ENCODE results near the gene DGKB.

DGKB gene

DNA sequence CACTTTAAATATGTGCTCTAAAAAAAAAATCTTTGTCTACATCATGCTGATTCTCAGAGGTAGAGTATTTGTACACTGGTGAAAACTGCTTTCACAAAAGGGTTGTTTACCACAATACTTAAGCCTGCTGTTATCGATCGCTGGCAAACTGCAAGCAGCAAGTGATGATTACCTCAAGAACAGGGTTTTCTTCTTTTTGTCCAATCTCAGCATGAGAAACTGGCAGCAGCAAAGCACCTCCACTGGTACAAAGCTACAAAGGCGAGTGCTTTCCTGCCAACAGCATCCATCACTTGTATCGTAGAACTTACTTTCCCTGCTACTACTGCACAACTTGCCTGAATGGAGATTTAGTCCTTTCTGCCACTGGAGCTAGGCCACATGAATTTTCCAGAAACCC, 276.5 kb downstream of the DGKB start:
- Histone ChIP-seq H3K4me3 (ENCODE audit: low read length) (no peak overlapping the region), H3K9ac (ENCODE audit: low read length) (no peak overlapping the region), H3K27me3 (ENCODE audit: control insufficient read depth, insufficient read depth, low read length) (no peaks in the 10 kb centered on the region), H3K27ac (ENCODE audit: low read length) (no peak overlapping the region), H3K4me1 (ENCODE audit: control insufficient read depth, low read depth, low read length) (no peaks in the 10 kb centered on the region), H3K9me3 (ENCODE audit: control insufficient read depth, low read depth, low read length) (no peaks in the 10 kb centered on the region), H3K36me3 (ENCODE audit: control insufficient read depth, low read depth, low read length) (no peaks in the 10 kb centered on the region)

- Histone ChIP-seq H3K4me1 (ENCODE audit: control insufficient read depth, low read depth, low read length) (no peaks in the 10 kb centered on the region), H3K4me3 (ENCODE audit: low read length) (no peak overlapping the region), H3K27me3 (ENCODE audit: control insufficient read depth, insufficient read depth, low read length) (no peaks in the 10 kb centered on the region), H3K9me3 (ENCODE audit: control insufficient read depth, low read depth, low read length) (no peaks in the 10 kb centered on the region), H3K27ac (ENCODE audit: low read length) (no peak overlapping the region), H3K9ac (ENCODE audit: low read length) (no peak overlapping the region), H3K36me3 (ENCODE audit: control insufficient read depth, low read depth, low read length) (no peaks in the 10 kb centered on the region)
These were observed 280.0 kb downstream of the DGKB start for GRCh38 chr7:14622559-14622958.

DNA sequence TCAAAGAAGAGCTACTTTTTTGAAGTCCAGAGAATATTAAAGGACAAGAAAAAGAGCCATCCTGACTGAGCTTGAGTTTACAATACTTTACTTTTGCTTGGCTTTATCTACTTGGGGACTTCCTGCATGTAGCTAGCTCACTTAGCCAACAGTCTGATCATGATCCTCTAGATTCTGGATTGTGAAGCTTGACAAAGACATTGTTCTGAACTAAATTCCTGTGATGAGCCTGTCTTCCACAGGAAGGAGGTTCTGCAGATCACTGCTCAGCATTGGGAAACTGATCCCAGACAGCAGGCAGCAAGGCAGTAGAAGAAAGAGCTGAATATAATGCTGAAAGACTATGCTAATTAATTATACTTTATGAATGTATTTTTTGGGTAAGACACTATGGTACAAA, 296.4 kb downstream of the DGKB start:
- no peak overlapping the region for H3K9ac ChIP-seq (ENCODE audit: low read length)
- no peak overlapping the region for H3K4me3 ChIP-seq (ENCODE audit: low read length)
- no peaks in the 10 kb centered on the region for H3K27me3 ChIP-seq (ENCODE audit: control insufficient read depth, insufficient read depth, low read length)
- no peaks in the 10 kb centered on the region for H3K4me1 ChIP-seq (ENCODE audit: control insufficient read depth, low read depth, low read length)
- H3K27ac ChIP-seq (ENCODE audit: low read length) = no peak overlapping the region
- no peaks in the 10 kb centered on the region for H3K9me3 ChIP-seq (ENCODE audit: control insufficient read depth, low read depth, low read length)
- no peaks in the 10 kb centered on the region for H3K36me3 ChIP-seq (ENCODE audit: control insufficient read depth, low read depth, low read length)

DNA sequence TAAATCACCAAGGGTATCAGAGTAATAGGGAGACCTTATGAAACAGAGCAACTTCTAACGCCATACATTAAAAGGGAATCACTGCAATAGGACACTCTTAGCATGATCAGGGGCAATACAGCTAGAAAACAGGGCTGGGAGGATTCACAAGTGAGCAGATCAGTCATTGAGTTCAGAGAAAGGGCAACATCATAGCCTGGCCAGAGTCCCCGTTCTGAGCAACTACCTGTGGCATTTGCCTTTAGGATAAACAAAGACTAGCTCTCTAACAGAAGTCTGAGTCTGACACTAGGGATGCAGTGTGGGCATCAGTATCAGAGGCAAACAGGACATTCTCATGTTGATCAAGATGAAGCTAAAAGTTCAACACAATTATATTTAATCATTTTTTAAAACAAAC, 297.9 kb downstream of the DGKB start:
- no peaks in the 10 kb centered on the region for H3K27me3 ChIP-seq (ENCODE audit: control insufficient read depth, insufficient read depth, low read length)
- no peaks in the 10 kb centered on the region for H3K36me3 ChIP-seq (ENCODE audit: control insufficient read depth, low read depth, low read length)
- no peak overlapping the region for H3K9ac ChIP-seq (ENCODE audit: low read length)
- H3K9me3 ChIP-seq (ENCODE audit: control insufficient read depth, low read depth, low read length) = no peaks in the 10 kb centered on the region
- no peak overlapping the region for H3K27ac ChIP-seq (ENCODE audit: low read length)
- no peaks in the 10 kb centered on the region for H3K4me1 ChIP-seq (ENCODE audit: control insufficient read depth, low read depth, low read length)
- no peak overlapping the region for H3K4me3 ChIP-seq (ENCODE audit: low read length)

DNA sequence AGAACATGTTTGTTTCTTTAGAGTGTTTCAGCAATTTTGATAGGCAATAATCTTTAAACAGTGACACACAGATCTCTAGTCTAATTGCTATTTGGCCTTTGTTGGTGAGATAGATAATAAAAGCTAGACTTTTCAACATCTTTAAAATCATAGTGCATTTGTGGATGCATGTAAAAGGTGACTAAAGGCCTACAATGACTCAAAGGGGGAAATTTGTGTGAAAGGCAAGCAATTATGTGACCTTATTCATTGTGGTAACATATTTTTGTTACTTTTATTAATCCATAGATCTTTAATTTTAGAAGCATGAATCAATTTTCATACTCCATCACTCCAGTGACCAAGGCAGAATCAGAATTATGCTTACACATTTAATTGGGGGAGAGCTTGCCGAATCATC, 299.7 kb downstream of the DGKB start:
- Histone ChIP-seq H3K4me1 (ENCODE audit: control insufficient read depth, low read depth, low read length) (no peaks in the 10 kb centered on the region), H3K9ac (ENCODE audit: low read length) (no peak overlapping the region), H3K27me3 (ENCODE audit: control insufficient read depth, insufficient read depth, low read length) (no peaks in the 10 kb centered on the region), H3K4me3 (ENCODE audit: low read length) (no peak overlapping the region), H3K36me3 (ENCODE audit: control insufficient read depth, low read depth, low read length) (no peaks in the 10 kb centered on the region), H3K27ac (ENCODE audit: low read length) (no peak overlapping the region), H3K9me3 (ENCODE audit: control insufficient read depth, low read depth, low read length) (no peaks in the 10 kb centered on the region)

GRCh38 chr7:14600766-14601367, 301.7 kb downstream of the DGKB start:
- H3K27ac ChIP-seq (ENCODE audit: low read length) = no peak overlapping the region
- H3K27me3 ChIP-seq (ENCODE audit: control insufficient read depth, insufficient read depth, low read length) = no peaks in the 10 kb centered on the region
- H3K9ac ChIP-seq (ENCODE audit: low read length) = no peak overlapping the region
- no peak overlapping the region for H3K4me3 ChIP-seq (ENCODE audit: low read length)
- H3K9me3 ChIP-seq (ENCODE audit: control insufficient read depth, low read depth, low read length) = no peaks in the 10 kb centered on the region
- H3K36me3 ChIP-seq (ENCODE audit: control insufficient read depth, low read depth, low read length) = no peaks in the 10 kb centered on the region
- no peaks in the 10 kb centered on the region for H3K4me1 ChIP-seq (ENCODE audit: control insufficient read depth, low read depth, low read length)

- no peak overlapping the region for H3K4me3 ChIP-seq (ENCODE audit: low read length)
- no peaks in the 10 kb centered on the region for H3K9me3 ChIP-seq (ENCODE audit: control insufficient read depth, low read depth, low read length)
- H3K27me3 ChIP-seq (ENCODE audit: control insufficient read depth, insufficient read depth, low read length) = no peaks in the 10 kb centered on the region
- no peaks in the 10 kb centered on the region for H3K36me3 ChIP-seq (ENCODE audit: control insufficient read depth, low read depth, low read length)
- H3K9ac ChIP-seq (ENCODE audit: low read length) = no peak overlapping the region
- H3K4me1 ChIP-seq (ENCODE audit: control insufficient read depth, low read depth, low read length) = no peaks in the 10 kb centered on the region
- H3K27ac ChIP-seq (ENCODE audit: low read length) = no peak overlapping the region
These were observed 303.6 kb downstream of the DGKB start for GRCh38 chr7:14598978-14599377.

GRCh38 chr7:14596421-14596820, 306.1 kb downstream of the DGKB start:
- H3K27ac ChIP-seq (ENCODE audit: low read length) = no peak overlapping the region
- H3K9me3 ChIP-seq (ENCODE audit: control insufficient read depth, low read depth, low read length) = no peaks in the 10 kb centered on the region
- H3K27me3 ChIP-seq (ENCODE audit: control insufficient read depth, insufficient read depth, low read length) = no peaks in the 10 kb centered on the region
- H3K4me3 ChIP-seq (ENCODE audit: low read length) = no peak overlapping the region
- no peak overlapping the region for H3K9ac ChIP-seq (ENCODE audit: low read length)
- no peaks in the 10 kb centered on the region for H3K4me1 ChIP-seq (ENCODE audit: control insufficient read depth, low read depth, low read length)
- H3K36me3 ChIP-seq (ENCODE audit: control insufficient read depth, low read depth, low read length) = no peaks in the 10 kb centered on the region

DNA sequence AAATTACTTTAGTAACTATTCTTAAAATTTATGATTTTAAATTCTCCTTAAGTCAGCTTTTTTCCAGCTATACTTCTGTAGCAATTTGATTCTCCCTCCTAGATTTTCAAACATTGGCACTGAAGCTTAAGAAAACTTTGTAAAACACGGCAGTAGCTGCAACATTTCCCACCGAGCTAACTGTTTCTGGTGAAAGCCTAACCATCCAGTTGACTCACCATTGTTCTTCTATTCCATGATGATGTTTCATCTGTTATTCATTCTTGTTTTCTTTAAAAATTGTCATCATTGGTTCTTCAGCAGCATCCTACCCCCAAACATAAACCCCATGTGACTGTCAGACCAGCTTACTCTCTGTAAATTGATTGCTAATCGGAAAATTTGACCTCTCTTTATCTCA, 312.3 kb downstream of the DGKB start:
- H3K9me3 ChIP-seq (ENCODE audit: control insufficient read depth, low read depth, low read length) = peaks cover 3% of the 10 kb centered on the region
- no peak overlapping the region for H3K9ac ChIP-seq (ENCODE audit: low read length)
- H3K4me3 ChIP-seq (ENCODE audit: low read length) = no peak overlapping the region
- H3K4me1 ChIP-seq (ENCODE audit: control insufficient read depth, low read depth, low read length) = no peaks in the 10 kb centered on the region
- H3K27ac ChIP-seq (ENCODE audit: low read length) = no peak overlapping the region
- H3K27me3 ChIP-seq (ENCODE audit: control insufficient read depth, insufficient read depth, low read length) = no peaks in the 10 kb centered on the region
- H3K36me3 ChIP-seq (ENCODE audit: control insufficient read depth, low read depth, low read length) = no peaks in the 10 kb centered on the region

GRCh38 chr7:14585232-14585631, 317.3 kb downstream of the DGKB start:
- no peak overlapping the region for H3K9ac ChIP-seq (ENCODE audit: low read length)
- peaks cover 4% of the 10 kb centered on the region for H3K4me1 ChIP-seq (ENCODE audit: control insufficient read depth, low read depth, low read length)
- no peak overlapping the region for H3K4me3 ChIP-seq (ENCODE audit: low read length)
- no peaks in the 10 kb centered on the region for H3K36me3 ChIP-seq (ENCODE audit: control insufficient read depth, low read depth, low read length)
- peaks cover 4% of the 10 kb centered on the region for H3K9me3 ChIP-seq (ENCODE audit: control insufficient read depth, low read depth, low read length)
- no peaks in the 10 kb centered on the region for H3K27me3 ChIP-seq (ENCODE audit: control insufficient read depth, insufficient read depth, low read length)
- no peak overlapping the region for H3K27ac ChIP-seq (ENCODE audit: low read length)

DNA sequence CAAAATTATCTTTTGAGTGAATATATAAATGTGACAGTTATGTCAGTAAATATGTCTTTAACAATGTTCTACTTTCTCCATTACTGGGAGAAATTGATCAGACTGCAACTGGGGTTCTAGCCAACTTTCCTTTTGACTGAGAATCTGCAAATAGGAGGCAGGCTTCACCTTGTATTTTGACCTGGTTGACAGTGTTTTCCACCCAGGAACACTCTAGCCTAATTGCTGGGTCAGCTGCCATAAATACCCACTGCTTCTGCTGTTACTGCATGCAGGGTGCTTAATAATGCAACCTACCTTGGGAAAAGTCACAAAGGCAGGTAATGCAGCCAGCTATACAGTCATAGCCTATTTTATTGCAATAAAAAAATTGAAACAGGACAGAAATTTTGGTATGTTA, 319.0 kb downstream of the DGKB start:
- Histone ChIP-seq H3K36me3 (ENCODE audit: control insufficient read depth, low read depth, low read length) (no peaks in the 10 kb centered on the region), H3K9ac (ENCODE audit: low read length) (no peak overlapping the region), H3K27ac (ENCODE audit: low read length) (no peak overlapping the region), H3K9me3 (ENCODE audit: control insufficient read depth, low read depth, low read length) (peaks cover 4% of the 10 kb centered on the region), H3K4me3 (ENCODE audit: low read length) (no peak overlapping the region), H3K4me1 (ENCODE audit: control insufficient read depth, low read depth, low read length) (peaks cover 4% of the 10 kb centered on the region), H3K27me3 (ENCODE audit: control insufficient read depth, insufficient read depth, low read length) (no peaks in the 10 kb centered on the region)

DNA sequence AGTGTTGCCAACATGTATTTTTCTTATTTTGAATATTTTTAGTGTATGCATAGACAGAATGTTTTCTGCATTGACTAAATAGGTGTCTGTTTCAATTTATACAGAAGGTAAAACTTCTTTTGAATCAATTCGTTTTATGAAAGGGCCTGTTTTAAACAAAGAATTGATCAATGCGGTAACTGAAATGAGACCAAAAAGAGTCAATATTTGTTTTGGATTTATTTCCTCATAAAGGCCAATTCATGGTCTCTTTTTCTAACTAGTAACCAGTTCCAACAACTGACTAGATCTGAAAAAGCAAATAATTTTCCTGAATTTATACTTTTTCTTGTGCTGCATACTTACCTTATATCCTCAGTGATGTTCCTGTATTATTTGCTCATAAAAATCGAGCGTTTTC, 320.5 kb downstream of the DGKB start:
- Histone ChIP-seq H3K36me3 (ENCODE audit: control insufficient read depth, low read depth, low read length) (no peaks in the 10 kb centered on the region), H3K27ac (ENCODE audit: low read length) (no peak overlapping the region), H3K27me3 (ENCODE audit: control insufficient read depth, insufficient read depth, low read length) (no peaks in the 10 kb centered on the region), H3K4me1 (ENCODE audit: control insufficient read depth, low read depth, low read length) (peaks cover 4% of the 10 kb centered on the region), H3K9me3 (ENCODE audit: control insufficient read depth, low read depth, low read length) (peaks cover 4% of the 10 kb centered on the region), H3K4me3 (ENCODE audit: low read length) (no peak overlapping the region), H3K9ac (ENCODE audit: low read length) (no peak overlapping the region)
